Tibial nerve (tissue), 3 donors: ENCODE data around the gene MRPL37.

Source experiments
- POLR2A ChIP-seq, 2 donors: fragments of 450-650 bp; IDR thresholded peaks; one replicate each; pipeline ENCODE4 v1.6.1; 2017; ENCODE audit warnings: antibody characterized with exemption in 2 of 2, mild to moderate bottlenecking in 2 of 2, moderate library complexity in 2 of 2
- TF ChIP-seq, protein P1 (sequence below), 5 experiments: fragments of 200-600 bp in 3 of 5; fragments of 450-650 bp in 2 of 5; sonication (generic) in 3 of 5; IDR thresholded peaks; one replicate each; pipeline ENCODE4 v1.5.1; 2016 to 2019; ENCODE audit warnings: antibody characterized with exemption in 5 of 5, mild to moderate bottlenecking in 3 of 5, moderate library complexity in 2 of 5

GRCh38 chr1:54161495-54162168 is 38.3 kb upstream of the MRPL37 start:
- TF ChIP-seq, protein P1, sequence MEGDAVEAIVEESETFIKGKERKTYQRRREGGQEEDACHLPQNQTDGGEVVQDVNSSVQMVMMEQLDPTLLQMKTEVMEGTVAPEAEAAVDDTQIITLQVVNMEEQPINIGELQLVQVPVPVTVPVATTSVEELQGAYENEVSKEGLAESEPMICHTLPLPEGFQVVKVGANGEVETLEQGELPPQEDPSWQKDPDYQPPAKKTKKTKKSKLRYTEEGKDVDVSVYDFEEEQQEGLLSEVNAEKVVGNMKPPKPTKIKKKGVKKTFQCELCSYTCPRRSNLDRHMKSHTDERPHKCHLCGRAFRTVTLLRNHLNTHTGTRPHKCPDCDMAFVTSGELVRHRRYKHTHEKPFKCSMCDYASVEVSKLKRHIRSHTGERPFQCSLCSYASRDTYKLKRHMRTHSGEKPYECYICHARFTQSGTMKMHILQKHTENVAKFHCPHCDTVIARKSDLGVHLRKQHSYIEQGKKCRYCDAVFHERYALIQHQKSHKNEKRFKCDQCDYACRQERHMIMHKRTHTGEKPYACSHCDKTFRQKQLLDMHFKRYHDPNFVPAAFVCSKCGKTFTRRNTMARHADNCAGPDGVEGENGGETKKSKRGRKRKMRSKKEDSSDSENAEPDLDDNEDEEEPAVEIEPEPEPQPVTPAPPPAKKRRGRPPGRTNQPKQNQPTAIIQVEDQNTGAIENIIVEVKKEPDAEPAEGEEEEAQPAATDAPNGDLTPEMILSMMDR (IDR thresholded peaks at IDR 0.05), result no peak
- no peak for TF ChIP-seq POLR2A (IDR thresholded peaks at IDR 0.05)
